GM21381 (cell line): ENCODE measurements around the gene GYPE.
"Not testable (repeated sequence)": the region's sequence is repeated elsewhere in the genome, so short reads cannot be mapped to it uniquely, and the experiment has no call there.

Source experiments
- ATAC-seq: cut with Tn5 transposase; IDR thresholded peaks from one replicate; pipeline ENCODE4 v1.9.1; 2021; ENCODE audit warnings: mild to moderate bottlenecking, moderate library complexity; ENCODE audit not compliant: unreplicated experiment

The GYPE gene

GRCh38 chr4:143905440-143905839 lies at the start of gene GYPE:
TSS of gene GYPE (minus strand) at chr4:143905559. CDS start at chr4:143905507, 52 bp downstream.
- not testable (repeated sequence) for ATAC-seq

GRCh38 chr4:143951458-143951972 lies 46.2 kb upstream of the GYPE start:
- not testable (repeated sequence) for ATAC-seq

GRCh38 chr4:143950967-143951366 lies 45.6 kb upstream of the GYPE start:
- not testable (repeated sequence) for ATAC-seq

- ATAC-seq = not testable (repeated sequence)
Measured at GRCh38 chr4:143950185-143950584, 44.8 kb upstream of the GYPE start.

- not testable (repeated sequence) for ATAC-seq
Measured at GRCh38 chr4:143947493-143947892, 42.1 kb upstream of the GYPE start.

GRCh38 chr4:143940708-143941107 lies 35.3 kb upstream of the GYPE start:
- not testable (repeated sequence) for ATAC-seq

- ATAC-seq = no peak
Measured at GRCh38 chr4:143939528-143939927, 34.2 kb upstream of the GYPE start.

GRCh38 chr4:143938890-143939289 lies 33.5 kb upstream of the GYPE start:
- ATAC-seq = not testable (repeated sequence)

- ATAC-seq = no peak
Measured at GRCh38 chr4:143921181-143921580, 15.8 kb upstream of the GYPE start.

GRCh38 chr4:143916485-143916884 lies 11.1 kb upstream of the GYPE start:
- ATAC-seq = not testable (repeated sequence)

GRCh38 chr4:143912478-143912877 lies 7.1 kb upstream of the GYPE start:
- ATAC-seq = not testable (repeated sequence)

GRCh38 chr4:143911528-143912417 lies 6.4 kb upstream of the GYPE start:
- peak; percentile 65 for ATAC-seq

- ATAC-seq = not testable (repeated sequence)
Measured at GRCh38 chr4:143910906-143911305, 5.5 kb upstream of the GYPE start.

- peak; percentile 56 for ATAC-seq
Measured at GRCh38 chr4:143907811-143908210, 2.5 kb upstream of the GYPE start.

GRCh38 chr4:143904431-143904830 lies 928 bp downstream of the GYPE start:
- ATAC-seq = not testable (repeated sequence)

GRCh38 chr4:143890323-143890722 lies 15.0 kb downstream of the GYPE start:
- not testable (repeated sequence) for ATAC-seq

- not testable (repeated sequence) for ATAC-seq
Measured at GRCh38 chr4:143888189-143888588, 17.2 kb downstream of the GYPE start.

GRCh38 chr4:143884965-143885364 lies 20.4 kb downstream of the GYPE start:
- not testable (repeated sequence) for ATAC-seq

GRCh38 chr4:143883529-143883928 lies 21.8 kb downstream of the GYPE start:
- no peak for ATAC-seq

GRCh38 chr4:143882892-143883291 lies 22.5 kb downstream of the GYPE start:
- no peak for ATAC-seq

- ATAC-seq = not testable (repeated sequence)
Measured at GRCh38 chr4:143879561-143879960, 25.8 kb downstream of the GYPE start.

- ATAC-seq = not testable (repeated sequence)
Measured at GRCh38 chr4:143875357-143875756, 30.0 kb downstream of the GYPE start.
